Suprapubic skin (tissue), 4 donors: Measurements from ENCODE around the gene ZNF677. TPM values are rescaled to one million over a fixed set of nuclear protein-coding genes. Genes with fewer than 3 reads are reported as not detected.
A peak's percentile ranks its signal among the peaks of the same experiment; 100 is the strongest.
"Not testable (repeated sequence)": the region's sequence is repeated elsewhere in the genome, so short reads cannot be mapped to it uniquely, and the experiment has no call there.

Experiments
- DNase-seq, 2 donors: peaks; one replicate each; pipeline ENCODE4 v3.0.0-alpha.2; 2019; ENCODE audit warnings: low spot score in 2 of 2
- H3K27ac ChIP-seq: fragments of 200-600 bp; sonication (generic); one replicate; pipeline ENCODE4 v1.5.1; 2019
- H3K27me3 ChIP-seq: fragments of 200-600 bp; sonication (generic); one replicate; pipeline ENCODE4 v1.5.1; 2019
- H3K36me3 ChIP-seq: fragments of 200-600 bp; sonication (generic); one replicate; pipeline ENCODE4 v1.5.1; 2019
- H3K4me1 ChIP-seq: fragments of 200-600 bp; sonication (generic); one replicate; pipeline ENCODE4 v1.5.1; 2019
- H3K4me3 ChIP-seq: fragments of 200-600 bp; sonication (generic); one replicate; pipeline ENCODE4 v1.5.1; 2019; ENCODE audit warnings: mild to moderate bottlenecking
- H3K9me3 ChIP-seq: fragments of 200-600 bp; sonication (generic); one replicate; pipeline ENCODE4 v1.5.1; 2019
- EP300 ChIP-seq: sonication (generic); formaldehyde crosslinking; IDR thresholded peaks from one replicate; pipeline ENCODE4 v1.6.1; 2017; ENCODE audit warnings: antibody characterized with exemption
- POLR2A ChIP-seq, 2 donors: fragments of 450-650 bp; IDR thresholded peaks; one replicate each; pipeline ENCODE4 v1.6.1; 2017; ENCODE audit warnings: antibody characterized with exemption in 2 of 2, mild to moderate bottlenecking in 2 of 2, moderate library complexity in 2 of 2
- POLR2AphosphoS5 ChIP-seq, 3 donors: sonication (generic); formaldehyde crosslinking; IDR thresholded peaks; one replicate each; pipeline ENCODE4 v1.6.1; 2017; ENCODE audit warnings: antibody characterized with exemption in 3 of 3
- WGBS: methylation state at CpG from one replicate; pipeline ENCODE4 v1.1.5; 2018; 5-methylcytosine and 5-hydroxymethylcytosine counted together
- total RNA-seq, 4 donors: library from RNA; depleted of rRNA; stranded (reverse); fragments of >200 nt; gene quantifications; one replicate each; pipeline ENCODE4 v1.1.0, GENCODE V29; 2016
- TF ChIP-seq, protein P1 (sequence below), 2 donors: fragments of 200-600 bp in 1 of 2; fragments of 450-650 bp in 1 of 2; sonication (generic) in 1 of 2; IDR thresholded peaks; one replicate each; pipeline ENCODE4 v1.5.1; 2016 to 2019; ENCODE audit warnings: antibody characterized with exemption in 2 of 2, mild to moderate bottlenecking in 1 of 2, moderate library complexity in 1 of 2

Gene ZNF677
- total RNA-seq, 4 donors from 2014 or later: 11.1 to 24.3 (median 18.3) TPM

DNA sequence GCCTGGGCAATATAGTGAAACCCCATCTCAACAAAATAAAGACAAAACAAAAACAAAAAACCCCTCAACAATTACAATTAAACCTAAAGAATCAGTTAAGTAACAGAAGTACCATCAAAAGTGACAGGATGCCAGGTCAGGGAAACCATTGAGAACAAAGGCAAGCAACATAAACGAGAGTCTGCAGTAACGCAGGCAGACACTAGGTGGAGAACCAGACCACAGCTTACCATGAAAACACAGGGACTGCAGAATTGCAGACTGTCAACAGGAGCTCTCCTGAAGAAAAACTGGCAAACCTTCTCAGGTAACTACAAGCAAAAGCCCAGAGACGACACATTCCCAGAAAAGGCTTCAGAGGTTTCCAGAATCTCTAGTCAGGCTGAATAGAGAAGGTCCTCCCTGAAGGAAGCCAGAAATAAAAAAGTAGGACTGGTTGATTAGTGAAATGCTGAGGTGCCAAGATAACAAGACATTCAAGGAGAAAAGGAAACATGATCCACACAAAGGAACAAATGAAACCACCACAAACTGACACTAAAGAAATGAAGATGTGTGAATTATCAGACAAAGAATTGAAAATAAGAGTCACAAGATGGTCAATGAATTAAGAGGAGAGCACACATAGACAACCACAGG, 59.3 kb downstream of the ZNF677 start:
- Histone ChIP-seq H3K27me3 (no peaks in the 10 kb centered on the region), H3K27ac (no peak overlapping the region), H3K36me3 (peaks cover 11% of the 10 kb centered on the region), H3K9me3 (peaks cover 9% of the 10 kb centered on the region), H3K4me1 (peaks cover 22% of the 10 kb centered on the region), H3K4me3 (no peak overlapping the region)
- peak in 1 of 2 donors; percentile 80 for DNase-seq
- 1% methylated on average over 3 of the region's 3 CpGs for WGBS
- TF ChIP-seq, protein P1, sequence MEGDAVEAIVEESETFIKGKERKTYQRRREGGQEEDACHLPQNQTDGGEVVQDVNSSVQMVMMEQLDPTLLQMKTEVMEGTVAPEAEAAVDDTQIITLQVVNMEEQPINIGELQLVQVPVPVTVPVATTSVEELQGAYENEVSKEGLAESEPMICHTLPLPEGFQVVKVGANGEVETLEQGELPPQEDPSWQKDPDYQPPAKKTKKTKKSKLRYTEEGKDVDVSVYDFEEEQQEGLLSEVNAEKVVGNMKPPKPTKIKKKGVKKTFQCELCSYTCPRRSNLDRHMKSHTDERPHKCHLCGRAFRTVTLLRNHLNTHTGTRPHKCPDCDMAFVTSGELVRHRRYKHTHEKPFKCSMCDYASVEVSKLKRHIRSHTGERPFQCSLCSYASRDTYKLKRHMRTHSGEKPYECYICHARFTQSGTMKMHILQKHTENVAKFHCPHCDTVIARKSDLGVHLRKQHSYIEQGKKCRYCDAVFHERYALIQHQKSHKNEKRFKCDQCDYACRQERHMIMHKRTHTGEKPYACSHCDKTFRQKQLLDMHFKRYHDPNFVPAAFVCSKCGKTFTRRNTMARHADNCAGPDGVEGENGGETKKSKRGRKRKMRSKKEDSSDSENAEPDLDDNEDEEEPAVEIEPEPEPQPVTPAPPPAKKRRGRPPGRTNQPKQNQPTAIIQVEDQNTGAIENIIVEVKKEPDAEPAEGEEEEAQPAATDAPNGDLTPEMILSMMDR (IDR thresholded peaks at IDR 0.05): peak; percentile 87 to 91
- TF ChIP-seq POLR2AphosphoS5 (IDR thresholded peaks at IDR 0.05) (no peak), POLR2A (IDR thresholded peaks at IDR 0.05) (no peak), EP300 (no peak)

DNA sequence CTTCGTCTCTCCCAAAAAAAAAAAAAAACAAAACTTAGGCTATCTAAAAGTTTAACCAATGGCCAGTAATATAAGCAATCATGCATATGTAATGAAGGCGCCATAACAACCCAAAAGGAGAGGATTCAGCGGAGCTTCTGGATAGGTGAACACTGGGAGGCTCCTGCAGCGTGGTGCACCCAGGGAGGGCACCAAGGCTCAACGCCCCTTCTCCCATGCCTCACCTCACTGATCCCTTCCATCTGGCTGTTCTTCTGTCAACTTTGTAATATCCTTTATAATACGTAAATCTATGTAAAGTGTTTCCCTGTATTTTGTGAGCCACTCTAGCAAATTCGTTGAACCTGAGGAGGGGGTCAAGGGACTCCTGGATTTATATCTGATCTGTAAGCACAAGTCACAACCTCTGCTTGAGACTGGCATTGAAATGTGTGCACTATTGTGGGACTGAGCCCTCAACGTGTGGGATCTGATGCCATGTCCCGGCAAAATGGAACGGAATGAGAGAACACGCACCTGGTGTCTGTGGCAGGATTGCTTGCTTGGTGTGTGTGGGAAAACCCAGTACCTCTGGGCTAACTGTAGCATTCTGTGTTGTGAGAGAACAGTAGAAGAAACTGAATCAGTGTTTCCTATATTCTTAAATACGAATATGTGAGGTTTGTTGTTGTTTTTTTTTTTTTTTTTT, 61.0 kb downstream of the ZNF677 start:
- no peak for DNase-seq
- WGBS: 57% methylated on average over 12 of the region's 12 CpGs
- no peak overlapping the region for H3K27ac ChIP-seq

DNA sequence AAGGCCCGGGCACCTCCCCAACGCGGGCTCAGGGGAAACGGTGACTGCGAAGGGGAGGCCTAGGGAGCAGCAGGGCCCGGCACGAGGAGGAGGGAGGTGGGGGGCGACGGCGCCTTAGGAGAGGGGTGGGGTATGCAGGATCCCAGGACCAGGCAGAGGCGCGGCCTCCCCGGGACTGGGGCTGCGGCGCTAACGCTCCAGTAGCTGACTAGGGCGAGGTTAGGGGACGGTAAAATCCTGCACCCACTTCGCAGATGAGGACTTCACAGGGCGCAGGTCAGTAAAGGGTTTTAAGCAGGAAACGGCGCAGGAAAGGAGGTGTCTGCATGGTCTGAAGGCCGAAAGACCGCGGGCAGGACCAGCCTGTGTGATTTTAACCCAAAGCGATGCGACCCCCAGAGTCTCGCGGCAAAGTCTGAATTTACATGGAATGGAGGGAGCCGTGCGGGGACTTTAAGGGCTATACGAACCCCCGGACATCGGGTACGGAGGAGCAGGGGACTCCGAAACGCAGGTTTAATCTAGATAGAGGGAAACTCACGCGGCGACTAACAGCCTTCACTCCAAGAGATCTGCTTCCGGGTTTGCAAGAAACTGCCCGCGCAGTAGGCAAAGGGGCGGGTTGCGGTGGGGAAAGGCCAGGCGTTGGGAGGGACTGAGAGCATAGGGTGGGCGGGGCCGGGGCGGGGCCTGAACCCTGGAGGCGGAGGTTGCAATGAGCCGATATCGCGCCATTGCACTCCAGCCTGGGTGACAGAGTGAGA, 61.7 kb downstream of the ZNF677 start, which contains the start of gene ZNF665:
TSS of gene ZNF665 (minus strand) at position 588 of the 764 bp plus-strand sequence. CDS start 10,460 bp downstream, outside the sequence.
- H3K4me1 ChIP-seq: peaks cover 22% of the 10 kb centered on the region

More for the DNA sequence above, 61.0 kb downstream of the ZNF677 start:
- Histone ChIP-seq H3K4me1 (peaks cover 22% of the 10 kb centered on the region), H3K4me3 (peak overlapping the region; percentile 88), H3K9me3 (no peaks in the 10 kb centered on the region), H3K36me3 (peaks cover 8% of the 10 kb centered on the region), H3K27me3 (no peaks in the 10 kb centered on the region)
- no peak for TF ChIP-seq POLR2AphosphoS5 (IDR thresholded peaks at IDR 0.05)
- TF ChIP-seq POLR2A (IDR thresholded peaks at IDR 0.05): no peak
- TF ChIP-seq, protein P1 (IDR thresholded peaks at IDR 0.05): no peak
- TF ChIP-seq EP300: no peak

DNA sequence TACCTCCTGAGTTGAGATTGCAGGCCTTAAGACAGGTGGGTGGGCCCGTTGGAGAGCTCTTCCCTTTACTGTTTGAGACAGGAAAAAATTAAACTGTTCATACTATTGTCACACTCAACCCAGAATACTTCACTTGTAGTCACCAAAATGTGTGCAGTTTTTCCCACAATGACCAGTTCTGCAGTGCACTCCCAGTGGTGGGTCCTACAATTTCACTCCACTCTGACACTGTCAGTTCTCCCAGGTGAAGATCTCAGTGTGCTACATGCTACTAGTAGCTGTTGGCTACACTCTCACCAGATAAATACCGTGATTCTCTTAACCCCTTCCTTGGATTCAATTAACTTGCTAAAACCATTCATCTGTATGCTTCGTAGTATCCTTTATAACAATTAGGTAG, 64.4 kb downstream of the ZNF677 start:
- H3K4me1 ChIP-seq: peaks cover 11% of the 10 kb centered on the region
- H3K27me3 ChIP-seq: no peaks in the 10 kb centered on the region
- DNase-seq: no peak
- H3K4me3 ChIP-seq: no peak overlapping the region
- H3K36me3 ChIP-seq: peaks cover 8% of the 10 kb centered on the region
- TF ChIP-seq, protein P1 (IDR thresholded peaks at IDR 0.05): no peak
- TF ChIP-seq EP300: no peak
- no peak for TF ChIP-seq POLR2AphosphoS5 (IDR thresholded peaks at IDR 0.05)
- TF ChIP-seq POLR2A (IDR thresholded peaks at IDR 0.05): no peak
- WGBS: 65% methylated on average over 3 of the region's 3 CpGs
- H3K9me3 ChIP-seq: no peaks in the 10 kb centered on the region
- H3K27ac ChIP-seq: no peak overlapping the region

More for the DNA sequence above, 61.7 kb downstream of the ZNF677 start, which contains the start of gene ZNF665:
- peak; percentile 93 to 94 for DNase-seq
- H3K4me3 ChIP-seq: peak within 1 kb of the TSS; percentile 88
- peak within 1 kb of the TSS; percentile 78 for H3K27ac ChIP-seq
- H3K36me3 ChIP-seq: peaks cover 8% of the 10 kb centered on the region
- no peaks in the 10 kb centered on the region for H3K27me3 ChIP-seq
- under 1% methylated on average over 51 of the region's 53 CpGs for WGBS
- TF ChIP-seq EP300: no peak
- TF ChIP-seq, protein P1 (IDR thresholded peaks at IDR 0.05): no peak
- TF ChIP-seq POLR2AphosphoS5 (IDR thresholded peaks at IDR 0.05): no peak
- peak in 1 of 2 donors; percentile 53 for TF ChIP-seq POLR2A (IDR thresholded peaks at IDR 0.05)
- H3K9me3 ChIP-seq: no peaks in the 10 kb centered on the region

DNA sequence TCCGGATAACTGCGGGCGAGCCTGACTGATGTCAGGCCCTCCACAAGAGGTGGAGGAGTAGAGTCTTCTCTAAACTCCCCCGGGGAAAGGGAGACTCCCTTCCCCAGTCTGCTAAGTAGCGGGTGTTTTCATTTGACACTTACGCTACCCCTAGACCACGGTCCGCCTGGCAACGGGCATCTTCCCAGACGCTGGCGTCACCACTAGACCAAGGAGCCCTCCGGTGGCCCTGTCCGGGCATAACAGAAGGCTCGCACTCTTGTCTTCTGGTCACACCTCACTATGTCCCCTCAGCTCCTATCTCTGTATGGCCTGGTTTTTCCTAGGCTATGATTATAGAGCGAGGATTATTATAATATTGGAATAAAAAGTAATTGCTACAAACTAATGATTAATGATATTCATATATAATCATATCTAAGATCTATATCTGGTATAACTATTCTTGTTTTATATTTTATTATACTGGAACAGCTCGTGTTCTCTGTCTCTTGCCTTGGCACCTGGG, 64.9 kb downstream of the ZNF677 start:
- DNase-seq, H3K27ac ChIP-seq: not testable (repeated sequence)
- 82% methylated on average over 12 of the region's 16 CpGs for WGBS

More for the DNA sequence above, 64.9 kb downstream of the ZNF677 start:
- H3K4me3 ChIP-seq, H3K36me3 ChIP-seq, H3K9me3 ChIP-seq, H3K27me3 ChIP-seq: not testable (repeated sequence)
- H3K4me1 ChIP-seq: peaks cover 11% of the 10 kb centered on the region

Other genes starting within 250 kb of the ZNF677 start
- gene ERVV-1, start 241.0 kb downstream of the ZNF677 start, total RNA-seq: not detected
- gene ERVV-2, start 210.1 kb downstream of the ZNF677 start, total RNA-seq: not detected
- 10 to 100 TPM; 15.2 to 98.3 (median 27.2) TPM for gene ZNF160, start 151.5 kb downstream of the ZNF677 start, total RNA-seq
- gene ZNF415, start 122.0 kb downstream of the ZNF677 start, total RNA-seq: 1 to 10 TPM; 2.0 to 8.3 (median 5.2) TPM
- gene ZNF347, start 95.8 kb downstream of the ZNF677 start, total RNA-seq: 10 to 100 TPM in 2 of 4 donors, 1 to 10 TPM in 2; 4.3 to 16.6 (median 8.1) TPM
- 10 to 100 TPM in 2 of 4 donors, 1 to 10 TPM in 2; 2.6 to 17.0 (median 7.6) TPM for gene ZNF665, start 61.5 kb downstream of the ZNF677 start, total RNA-seq
- gene VN1R2, start 3.4 kb upstream of the ZNF677 start, total RNA-seq: not detected
- gene VN1R4, start 12.8 kb upstream of the ZNF677 start, total RNA-seq: not detected
- 1 to 10 TPM; 4.2 to 7.1 (median 5.2) TPM for gene ZNF845, start 78.9 kb upstream of the ZNF677 start, total RNA-seq
- 10 to 100 TPM in 3 of 4 donors, 1 to 10 TPM in 1; 6.4 to 48.2 (median 16.0) TPM for gene ZNF525, start 110.8 kb upstream of the ZNF677 start, total RNA-seq
- 10 to 100 TPM in 1 of 4 donors, 1 to 10 TPM in 3; 6.0 to 19.7 (median 7.7) TPM for gene ZNF765, start 140.3 kb upstream of the ZNF677 start, total RNA-seq
- gene ZNF761, start 177.1 kb upstream of the ZNF677 start, total RNA-seq: 10 to 100 TPM in 2 of 4 donors, 1 to 10 TPM in 2; 6.4 to 16.1 (median 9.6) TPM
- 1 to 10 TPM; 2.4 to 4.7 (median 3.6) TPM for gene ZNF813, start 212.9 kb upstream of the ZNF677 start, total RNA-seq